HG03066 (cell line): Measurements from ENCODE around the gene FALEC.
A peak's percentile ranks its signal among the peaks of the same experiment; 100 is the strongest.
"Not testable (repeated sequence)": the region's sequence is repeated elsewhere in the genome, so short reads cannot be mapped to it uniquely, and the experiment has no call there.

ENCODE experiments used
- ATAC-seq: cut with Tn5 transposase; IDR thresholded peaks from one replicate; pipeline ENCODE4 v1.9.1; 2021; ENCODE audit warnings: low read depth; ENCODE audit not compliant: unreplicated experiment

FALEC gene

GRCh38 chr1:150568594-150568966 lies 53.0 kb downstream of the FALEC start:
- ATAC-seq, result no peak

DNA sequence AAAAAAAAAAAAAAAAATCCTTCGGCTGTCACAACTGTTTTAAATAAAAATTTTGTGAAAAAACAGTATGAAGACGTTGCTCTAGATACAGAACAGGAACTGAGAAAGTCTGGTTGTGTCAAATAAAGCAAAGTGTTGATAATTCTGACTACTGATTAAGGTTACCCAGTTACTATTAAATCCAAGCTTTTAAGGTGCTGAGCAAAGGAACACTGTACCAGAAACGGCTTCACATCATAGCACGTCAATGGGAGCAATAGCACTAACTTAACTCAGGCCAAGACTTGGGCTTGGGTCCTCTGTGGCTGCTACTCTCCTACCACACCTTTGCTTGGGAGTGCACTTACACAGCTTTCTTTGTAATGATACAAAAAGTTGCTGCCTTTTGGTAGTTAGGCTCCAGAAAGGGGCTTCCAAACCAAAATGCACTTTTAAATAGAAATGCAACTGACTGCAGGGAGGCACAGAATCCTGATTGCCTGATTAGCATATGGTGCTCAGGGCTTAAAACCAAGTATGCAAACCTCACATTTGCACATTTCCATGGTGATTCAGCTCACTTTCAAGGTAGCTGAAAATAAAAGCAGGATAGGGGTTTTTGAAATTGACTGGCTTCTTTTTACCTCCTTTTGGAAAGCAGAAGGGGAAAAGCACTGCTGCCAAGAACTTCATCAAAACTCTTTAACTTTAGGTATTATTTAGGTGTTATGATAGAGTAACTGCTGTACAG lies 57.5 kb downstream of the FALEC start:
- ATAC-seq, result no peak

GRCh38 chr1:150573648-150574071 lies 58.1 kb downstream of the FALEC start:
- ATAC-seq, result not testable (repeated sequence)

GRCh38 chr1:150574260-150575071 lies 58.9 kb downstream of the FALEC start:
- ATAC-seq, result no peak

DNA sequence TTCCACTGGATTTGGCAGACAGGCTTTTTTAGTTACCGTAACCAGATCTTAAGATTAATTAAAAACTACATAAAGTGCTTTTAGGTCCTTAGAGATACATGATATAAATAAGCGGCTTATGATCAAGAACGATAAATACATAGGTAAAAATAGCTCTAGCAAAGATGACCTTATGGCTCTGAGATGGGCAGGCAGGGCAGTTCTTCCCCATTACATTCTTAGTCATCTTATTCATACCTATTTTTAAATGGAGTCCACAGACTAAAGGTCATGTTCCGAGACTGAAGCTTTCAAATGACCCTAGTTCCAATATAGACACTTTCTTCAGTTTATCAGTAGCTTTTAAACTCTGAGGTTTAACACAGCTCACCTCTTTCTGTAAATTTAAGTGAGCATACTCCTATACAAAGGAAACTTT lies 59.5 kb downstream of the FALEC start:
- ATAC-seq, result no peak

DNA sequence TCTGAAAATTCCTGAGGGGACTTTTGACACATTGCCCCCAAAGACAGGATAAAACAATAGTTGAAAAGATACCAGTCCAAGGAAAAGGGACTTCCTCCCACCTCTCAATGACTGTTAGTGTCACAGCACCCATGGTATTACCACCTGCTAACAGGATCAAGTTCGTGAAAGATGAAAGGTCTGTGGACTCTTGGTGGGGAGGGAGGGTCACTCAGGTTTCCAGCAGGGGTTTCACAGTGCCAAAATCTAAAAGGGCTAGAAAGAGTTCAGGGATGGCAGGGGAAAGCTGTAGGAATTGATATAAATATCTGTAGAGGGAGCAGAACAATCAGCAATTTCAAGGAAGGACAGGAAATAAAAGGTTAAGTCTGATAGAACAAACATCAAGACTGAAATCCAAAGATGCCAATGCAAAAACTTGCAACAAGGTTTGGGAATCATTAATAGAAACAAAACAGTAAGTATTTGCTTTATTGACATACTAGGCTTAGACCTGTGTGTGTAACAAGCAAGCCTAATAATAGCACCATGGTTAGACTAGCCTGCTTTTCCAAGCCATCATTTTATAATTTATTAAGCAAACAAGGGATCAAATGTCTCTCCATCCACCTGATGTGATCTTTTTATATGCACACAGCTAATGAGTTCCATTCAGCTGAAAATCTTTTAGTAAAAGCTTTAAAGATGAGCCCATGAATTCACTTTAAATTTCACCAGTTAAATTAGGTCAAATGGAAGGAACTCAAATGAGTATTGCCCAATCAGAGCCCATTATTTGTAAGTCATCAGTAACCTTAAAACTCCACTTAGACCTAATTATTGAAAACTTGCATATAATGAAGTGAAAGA lies 60.2 kb downstream of the FALEC start:
- no peak for ATAC-seq

DNA sequence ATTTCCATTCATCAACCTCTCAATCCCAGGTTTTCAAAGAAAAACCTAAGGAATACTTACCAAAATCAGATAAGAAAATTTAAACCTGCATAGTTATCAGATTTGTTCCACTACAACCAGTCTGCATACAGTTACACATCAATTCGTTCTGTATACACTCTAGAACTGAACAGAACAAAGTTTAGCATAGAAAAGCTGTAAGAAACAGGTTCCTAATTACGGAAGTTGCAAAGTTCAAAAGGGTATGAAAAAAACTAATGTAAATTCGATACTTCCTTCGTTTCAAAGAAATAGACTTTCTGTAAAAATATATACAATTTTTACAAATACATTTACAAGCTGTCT lies 60.8 kb downstream of the FALEC start:
- ATAC-seq, result no peak

DNA sequence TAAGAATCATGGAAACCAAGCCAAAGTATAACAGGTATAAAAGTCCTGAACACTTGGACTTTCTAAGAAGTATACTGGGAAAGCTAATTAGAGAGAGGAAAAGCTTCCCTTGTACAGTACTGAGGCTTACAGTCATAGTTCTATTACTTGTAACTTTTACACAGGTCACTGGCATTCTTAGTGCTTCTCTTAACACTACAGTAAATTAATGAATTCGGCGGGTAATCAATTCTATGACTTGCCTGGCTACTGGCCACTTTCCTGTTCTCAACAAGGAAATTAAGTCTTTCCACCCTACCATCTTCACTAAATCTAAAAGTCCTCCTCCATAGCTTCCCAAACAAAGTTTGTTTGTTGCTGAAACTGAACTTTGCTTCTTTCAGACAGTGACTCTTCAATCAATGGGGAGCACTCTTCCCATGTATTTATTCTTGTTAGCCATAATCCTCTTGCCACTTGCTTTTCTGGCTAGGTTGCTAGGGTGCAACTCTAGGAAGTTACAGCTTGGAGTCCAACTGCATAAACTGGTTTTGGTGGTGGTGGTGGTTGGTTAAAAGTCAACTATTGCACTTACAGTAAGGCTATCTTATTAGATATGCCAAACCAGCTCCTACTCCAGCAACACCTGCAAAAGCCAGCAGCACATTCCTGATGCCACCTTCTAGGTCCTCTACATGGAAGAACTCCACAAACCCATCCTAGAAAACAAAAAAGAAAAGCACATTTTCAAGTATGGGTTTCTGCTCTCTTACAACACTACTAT lies 61.4 kb downstream of the FALEC start:
- no peak for ATAC-seq

GRCh38 chr1:150577557-150578271 lies 62.2 kb downstream of the FALEC start:
- ATAC-seq, result no peak

DNA sequence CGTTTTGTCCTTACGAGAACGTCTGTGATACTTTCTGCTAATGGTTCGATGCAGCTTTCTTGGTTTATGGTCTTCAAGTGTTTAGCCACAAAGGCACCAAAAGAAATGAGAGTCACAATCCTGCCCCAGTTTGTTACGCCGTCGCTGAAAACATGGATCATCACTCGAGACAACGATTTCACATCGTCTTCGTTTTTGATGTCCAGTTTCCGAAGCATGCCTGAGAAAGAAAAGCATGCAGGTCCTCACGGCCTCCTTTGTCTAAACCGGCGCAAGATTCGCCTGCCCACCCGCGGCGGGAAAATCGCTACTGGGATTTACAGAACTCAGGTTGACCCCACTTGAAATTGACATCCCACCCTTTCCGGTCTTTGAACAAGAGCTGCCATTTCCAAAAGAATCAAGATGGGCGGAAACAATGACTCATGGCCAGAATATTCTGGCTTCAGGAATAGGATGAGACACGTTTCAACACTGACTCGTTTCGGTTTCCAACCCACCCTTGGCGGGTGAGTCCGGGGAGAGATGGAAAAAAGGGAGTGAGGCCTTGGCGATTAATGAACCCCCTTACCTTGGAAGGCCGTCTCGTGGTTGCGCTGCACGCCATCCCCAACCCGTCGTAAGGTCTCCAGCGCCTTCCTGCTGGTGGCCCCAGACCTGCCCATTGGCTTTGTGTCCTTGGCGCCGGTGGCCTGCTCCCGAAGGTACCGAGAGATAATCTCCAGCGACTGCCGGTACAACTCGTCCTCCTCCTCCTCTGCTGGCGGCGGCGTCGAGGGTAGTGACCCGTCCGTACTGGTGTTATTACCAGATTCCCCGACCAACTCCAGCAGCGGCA lies 62.9 kb downstream of the FALEC start:
- no peak for ATAC-seq

GRCh38 chr1:150579110-150579944 lies 63.8 kb downstream of the FALEC start, which contains the start of gene MCL1:
Gene MCL1 (minus strand): TSS chr1:150579610. CDS start chr1:150579530, 80 bp downstream.
- peak; percentile 81 for ATAC-seq

DNA sequence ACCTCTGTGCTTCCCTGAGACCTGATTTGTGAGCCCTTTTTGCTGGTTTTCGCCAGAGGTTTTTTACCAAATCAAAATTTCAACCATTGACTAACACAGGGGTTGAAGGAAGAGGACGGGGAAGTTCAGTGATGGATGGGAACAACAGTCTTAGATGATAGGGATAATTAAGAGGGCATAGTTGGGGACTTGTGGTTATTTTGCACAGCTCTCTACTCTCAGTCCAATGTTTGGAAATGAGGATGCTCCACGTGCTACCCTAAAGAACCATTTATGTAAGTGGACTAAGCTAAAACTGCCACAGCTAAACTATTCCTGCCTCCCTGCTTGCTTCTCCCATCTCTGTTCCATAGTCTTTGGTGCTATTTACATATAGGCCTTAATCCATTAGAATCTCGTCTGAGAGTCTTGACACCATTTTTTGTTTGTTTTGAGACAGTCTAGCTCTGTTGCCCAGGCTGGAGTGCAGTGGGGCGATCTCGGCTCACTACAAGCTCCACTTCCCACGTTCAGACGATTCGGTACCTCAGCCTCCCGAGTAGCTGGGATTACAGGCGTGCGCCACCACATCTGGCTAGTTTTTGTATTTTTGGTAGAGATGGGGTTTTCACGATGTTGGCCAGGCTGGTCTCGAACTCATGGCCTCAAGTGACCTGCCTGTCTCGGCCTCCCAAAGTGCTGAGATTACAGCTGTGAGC lies 64.5 kb downstream of the FALEC start:
- ATAC-seq, result no peak

DNA sequence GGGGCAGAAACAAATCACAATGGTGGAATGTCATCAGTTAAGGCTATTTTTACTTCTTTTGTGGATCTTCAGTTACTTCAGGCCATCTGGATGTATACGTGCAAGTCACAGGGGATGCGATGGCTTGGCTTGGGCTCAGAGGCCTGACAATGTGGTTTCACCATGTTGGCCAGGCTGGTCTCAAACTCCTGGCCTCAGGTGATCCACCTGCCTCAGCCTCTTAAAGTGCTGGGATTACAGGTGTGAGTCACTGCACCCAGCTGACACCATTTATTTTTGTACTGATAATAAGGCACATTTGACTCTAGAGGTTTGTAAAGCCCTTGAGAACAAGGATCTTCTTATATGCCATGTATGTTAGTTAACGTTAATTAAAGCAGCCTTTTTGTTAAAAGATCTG lies 65.4 kb downstream of the FALEC start:
- not testable (repeated sequence) for ATAC-seq

DNA sequence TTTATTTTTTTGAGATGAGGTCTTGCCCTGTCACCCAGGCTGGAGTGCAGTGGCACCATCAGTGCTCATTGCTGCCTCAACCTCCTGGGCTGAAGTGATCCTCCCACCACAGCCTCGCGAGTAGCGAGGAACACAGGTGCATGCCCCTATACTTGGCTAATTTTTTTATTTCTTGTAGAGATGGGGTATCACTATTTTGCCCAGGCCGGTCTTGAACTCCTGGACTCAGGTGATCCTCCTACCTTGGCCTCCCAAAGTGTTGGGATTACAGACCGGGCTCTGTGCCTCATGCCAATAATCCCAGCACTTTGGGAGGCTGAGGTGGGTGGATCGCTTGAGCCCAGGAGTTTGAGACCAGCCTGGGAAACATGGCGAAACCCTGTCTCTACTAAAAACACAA lies 65.9 kb downstream of the FALEC start:
- ATAC-seq, result not testable (repeated sequence)

DNA sequence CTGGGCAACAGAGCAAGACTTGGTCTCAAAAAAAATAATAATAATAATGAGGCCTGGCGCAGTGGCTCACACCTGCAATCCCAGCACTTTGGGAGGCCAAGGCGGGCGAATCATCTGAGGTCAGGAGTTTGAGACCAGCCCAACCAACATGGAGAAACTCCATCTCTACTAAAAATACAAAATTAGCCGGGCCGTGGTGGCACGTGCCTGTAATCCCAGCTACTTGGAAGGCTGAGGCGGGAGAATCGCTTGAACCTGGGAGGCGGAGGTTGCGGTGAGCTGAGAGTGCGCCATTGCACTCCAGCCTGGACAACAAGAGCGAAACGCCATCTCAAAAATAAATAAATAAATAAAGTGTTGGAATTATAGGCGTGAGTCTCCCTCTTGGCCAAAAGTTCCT lies 66.4 kb downstream of the FALEC start:
- not testable (repeated sequence) for ATAC-seq

DNA sequence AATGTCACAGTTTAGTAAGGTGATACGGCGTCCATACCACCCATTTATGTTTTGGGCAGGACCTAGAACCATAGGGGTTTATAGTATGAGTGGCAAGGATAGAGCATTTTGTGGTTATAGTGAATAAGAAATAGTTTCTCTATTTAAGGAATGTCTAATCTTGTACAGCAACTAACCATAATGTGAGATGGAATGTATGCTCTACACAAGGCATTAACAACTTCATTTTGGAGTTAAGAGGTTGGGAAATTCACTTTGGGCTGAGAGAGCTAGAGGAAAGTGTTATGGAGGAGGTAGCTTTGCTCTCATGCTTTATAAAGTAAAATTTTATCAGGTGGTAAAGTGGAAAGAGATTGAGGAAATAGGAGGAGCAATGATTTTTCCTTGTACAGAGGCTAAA lies 66.8 kb downstream of the FALEC start:
- no peak for ATAC-seq
